ENCODE results near the gene DOK7.

Gene DOK7

DNA sequence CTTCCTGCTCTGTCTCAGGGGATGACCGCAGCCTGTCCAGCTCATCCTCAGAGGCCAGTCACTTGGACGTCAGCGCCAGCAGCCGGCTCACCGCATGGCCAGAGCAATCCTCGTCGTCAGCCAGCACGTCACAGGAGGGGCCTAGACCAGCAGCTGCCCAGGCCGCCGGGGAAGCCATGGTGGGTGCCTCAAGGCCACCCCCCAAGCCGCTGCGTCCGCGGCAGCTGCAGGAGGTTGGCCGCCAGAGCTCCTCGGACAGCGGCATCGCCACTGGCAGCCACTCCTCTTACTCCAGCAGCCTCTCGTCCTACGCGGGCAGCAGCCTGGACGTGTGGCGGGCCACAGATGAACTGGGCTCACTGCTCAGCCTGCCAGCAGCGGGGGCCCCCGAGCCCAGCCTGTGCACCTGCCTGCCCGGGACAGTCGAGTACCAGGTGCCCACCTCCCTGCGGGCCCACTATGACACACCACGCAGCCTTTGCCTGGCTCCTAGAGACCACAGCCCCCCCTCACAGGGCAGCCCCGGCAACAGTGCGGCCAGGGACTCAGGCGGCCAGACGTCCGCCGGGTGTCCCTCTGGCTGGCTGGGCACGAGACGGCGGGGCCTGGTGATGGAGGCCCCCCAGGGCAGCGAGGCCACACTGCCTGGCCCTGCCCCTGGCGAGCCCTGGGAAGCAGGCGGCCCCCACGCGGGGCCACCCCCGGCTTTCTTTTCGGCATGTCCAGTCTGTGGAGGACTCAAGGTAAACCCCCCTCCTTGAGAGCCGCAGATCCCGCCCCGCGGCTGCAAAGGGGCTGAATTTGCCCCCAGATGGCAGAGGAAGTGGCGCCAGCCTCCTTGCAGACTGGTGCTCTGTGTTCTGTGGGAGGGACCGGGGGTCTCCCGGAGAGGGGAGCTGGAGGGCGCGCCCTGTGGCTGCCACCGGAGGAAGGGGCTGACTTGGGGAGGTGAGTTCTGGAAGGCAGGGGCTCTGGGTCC is 29.9 kb downstream of the DOK7 start:
- no peak for DNase-seq

DNA sequence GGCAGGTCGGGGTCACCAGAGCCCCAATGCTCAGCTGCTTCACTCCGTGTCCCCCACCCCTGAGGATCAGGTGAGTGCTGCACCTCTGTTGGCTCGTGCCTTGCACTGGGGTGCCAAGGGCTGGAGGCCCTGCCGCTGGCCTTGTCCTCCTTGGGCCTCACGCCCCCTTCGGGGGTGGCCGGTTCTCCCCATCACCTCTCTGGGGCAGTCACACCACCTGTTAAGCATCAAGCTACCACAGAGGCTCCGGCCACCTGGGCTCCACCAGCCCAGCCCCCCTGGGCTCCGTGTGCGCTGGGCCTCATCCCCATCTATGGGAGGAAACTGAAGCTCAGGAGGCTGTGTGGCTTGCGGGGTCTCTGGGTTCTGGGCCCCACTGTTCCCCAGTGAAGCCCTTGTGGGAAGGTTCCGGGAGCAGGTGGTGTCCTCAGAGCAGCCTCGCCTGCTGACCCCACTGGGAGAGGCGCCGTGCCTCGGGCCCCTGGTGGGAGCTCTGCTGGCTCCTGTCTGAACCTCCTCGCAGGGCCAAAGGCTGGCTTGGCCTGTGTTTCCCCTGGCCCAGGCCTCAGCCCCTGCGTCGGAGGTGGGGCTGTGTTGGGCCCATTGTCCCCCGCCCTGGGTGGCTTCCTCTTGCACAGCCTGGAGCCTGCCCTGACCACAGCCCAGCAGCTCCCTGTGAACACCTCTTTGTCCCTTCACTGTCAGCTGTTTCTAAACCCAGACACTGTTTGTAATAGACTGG is 30.8 kb downstream of the DOK7 start:
- no peak for DNase-seq

DNA sequence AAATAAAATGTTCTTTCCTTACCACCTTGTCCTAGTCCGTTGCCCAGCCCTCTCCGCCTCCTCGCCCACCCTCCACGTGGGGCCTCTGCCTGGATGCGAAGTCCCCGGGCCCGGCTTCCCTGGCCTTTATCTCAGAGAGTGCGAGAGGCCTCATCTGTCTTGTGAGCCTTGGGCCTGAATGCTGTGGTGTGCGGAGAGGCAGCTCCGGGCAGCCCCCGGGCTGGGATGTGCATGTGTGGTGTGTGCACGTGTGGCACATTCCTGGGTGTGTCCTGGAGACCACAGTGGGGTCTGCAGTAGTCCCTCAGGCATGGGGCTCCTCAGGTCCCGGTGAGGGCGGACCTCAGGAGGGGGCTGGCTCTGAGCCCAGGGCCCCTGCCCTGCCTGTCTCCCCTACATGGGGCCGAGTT is 31.4 kb downstream of the DOK7 start:
- no peak for DNase-seq

DNA sequence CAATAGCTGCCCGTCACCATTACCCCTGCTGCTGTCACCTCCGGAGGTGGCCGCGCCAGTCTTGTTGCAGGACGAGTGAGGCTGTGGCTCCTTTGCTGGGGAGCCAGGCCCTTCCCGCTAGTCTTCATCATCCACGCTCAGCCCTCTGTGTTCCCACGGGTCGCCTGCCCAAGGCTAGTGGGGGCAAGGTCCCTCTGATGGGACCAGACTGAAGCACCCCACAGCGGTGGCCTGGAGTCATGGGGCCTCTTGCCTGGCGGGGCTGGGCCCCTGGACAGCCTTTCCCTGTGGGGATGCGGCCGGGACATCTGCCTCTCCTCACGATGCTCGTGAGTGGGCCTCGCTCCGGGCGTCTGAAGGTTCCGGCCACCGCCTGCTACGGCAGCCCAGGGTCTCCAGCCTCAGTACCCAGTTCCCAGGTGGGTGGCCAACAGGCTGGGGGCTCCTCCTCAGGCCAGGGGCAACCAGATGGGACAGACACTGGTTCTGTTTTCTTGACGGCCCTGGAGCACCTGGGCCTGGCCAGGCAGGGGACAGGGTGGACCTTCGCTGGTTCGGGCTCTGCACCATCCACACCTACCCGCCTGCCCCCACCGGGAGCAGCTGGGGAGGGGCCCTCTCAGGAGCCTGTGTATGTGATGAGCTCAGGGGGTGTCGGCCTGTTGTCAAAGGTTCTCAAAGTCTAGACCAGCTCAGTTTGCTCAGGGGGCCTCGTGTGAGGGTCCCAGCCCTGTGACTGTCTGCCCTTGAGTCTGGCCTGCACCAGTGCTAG is 32.3 kb downstream of the DOK7 start:
- no peak for DNase-seq

DNA sequence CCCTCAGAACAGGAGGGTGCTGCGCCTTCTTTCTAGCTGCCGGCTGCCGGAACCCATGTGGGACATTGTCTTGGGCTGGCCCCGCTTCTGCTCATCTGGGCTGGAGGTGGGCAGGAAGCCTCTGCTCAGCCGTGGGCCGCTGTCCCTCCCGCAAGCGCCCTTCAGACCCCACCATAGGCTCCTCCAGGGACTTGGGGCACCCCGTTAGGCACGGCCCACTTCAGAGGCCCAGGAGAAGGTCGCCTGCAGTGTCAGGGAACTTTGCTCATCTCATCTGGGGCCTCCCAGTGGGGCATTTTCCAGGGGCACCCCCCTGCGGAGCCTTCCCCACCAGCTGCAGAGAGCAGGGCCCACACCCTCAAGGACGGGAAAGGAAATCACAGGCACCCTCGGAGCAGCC is 32.9 kb downstream of the DOK7 start:
- no peak for DNase-seq

DNA sequence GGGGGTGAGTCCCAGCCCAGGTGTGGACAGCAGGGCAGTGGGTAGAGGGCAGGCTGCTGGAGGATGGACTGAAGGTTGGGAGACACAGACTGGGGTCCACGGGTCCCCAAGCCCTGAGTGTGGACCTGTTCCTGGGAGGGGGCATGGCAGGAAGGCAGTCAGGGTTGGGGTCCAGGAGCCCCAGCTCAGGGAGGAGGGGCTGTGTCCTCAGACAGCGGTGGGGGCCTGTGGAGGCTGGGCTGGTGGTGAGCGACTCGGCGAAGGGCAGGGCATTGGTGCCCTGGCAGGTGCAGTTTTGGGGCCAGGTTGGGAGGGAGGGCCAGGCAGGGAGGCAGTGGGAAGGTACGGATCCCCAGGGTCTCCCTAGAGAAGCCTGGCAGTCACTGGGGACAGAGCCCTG is 34.0 kb downstream of the DOK7 start:
- no peak for DNase-seq

DNA sequence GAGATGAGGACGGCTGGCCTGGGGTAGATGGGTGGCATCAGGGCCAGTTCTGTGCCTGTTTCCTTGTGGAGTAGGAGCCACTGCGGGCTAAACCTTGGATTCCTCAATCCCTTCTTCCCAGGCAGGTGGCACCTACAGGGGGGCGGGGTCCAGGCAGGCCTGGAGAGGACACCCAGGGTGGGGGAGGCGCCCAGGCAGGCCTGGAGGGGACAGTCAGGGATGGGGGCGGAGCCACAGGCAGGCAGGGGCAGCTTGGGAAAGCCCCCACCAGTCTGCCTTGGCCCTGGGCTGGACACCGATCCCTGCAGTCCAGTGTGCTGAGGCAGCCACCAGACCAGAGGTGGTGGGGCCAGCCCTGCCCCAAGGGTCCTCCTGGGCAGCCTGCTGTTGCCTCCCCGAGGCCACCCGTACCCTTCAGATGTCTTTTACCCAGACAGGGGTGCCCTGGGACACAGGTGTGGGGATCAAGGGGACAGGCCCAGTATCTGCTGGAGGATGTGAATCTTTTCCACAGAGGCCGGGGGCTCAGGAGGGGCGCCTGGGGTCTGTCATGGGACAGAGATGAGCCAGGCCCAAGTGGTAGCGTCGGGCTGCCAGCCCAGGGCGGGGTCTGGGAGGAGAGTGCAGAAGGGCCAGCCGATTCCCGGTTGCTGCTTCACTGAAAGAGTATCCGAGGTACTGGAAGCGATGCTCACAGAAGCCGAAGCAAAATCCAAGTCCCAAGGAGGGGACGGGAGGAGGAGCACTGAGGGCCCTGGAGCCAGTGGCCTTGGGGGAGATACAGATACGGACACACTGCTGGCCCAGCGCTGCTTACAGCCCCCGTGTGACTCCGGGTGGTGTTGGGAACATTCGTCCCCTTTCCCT is 34.6 kb downstream of the DOK7 start:
- DNase-seq = no peak

DNA sequence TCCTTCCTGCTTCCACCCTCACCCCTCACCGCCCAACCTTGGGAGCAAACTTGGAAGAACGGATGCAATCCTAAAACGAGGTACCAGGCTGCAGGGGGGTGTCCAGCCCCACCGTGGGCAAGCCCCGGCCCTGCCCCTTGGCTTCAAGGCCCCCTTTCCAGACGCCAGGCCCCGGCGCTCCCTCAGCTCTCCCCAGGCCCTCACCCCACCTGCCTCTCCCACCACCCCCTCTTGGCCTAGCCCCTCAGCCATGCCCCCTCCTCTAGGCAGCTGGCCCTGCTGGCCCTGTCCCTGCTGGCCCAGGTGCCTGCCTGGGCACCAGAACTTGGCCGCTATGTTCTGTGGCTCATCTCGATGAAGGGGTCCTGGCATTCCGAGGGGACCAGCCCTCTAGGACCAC is 35.3 kb downstream of the DOK7 start:
- DNase-seq = no peak

DNA sequence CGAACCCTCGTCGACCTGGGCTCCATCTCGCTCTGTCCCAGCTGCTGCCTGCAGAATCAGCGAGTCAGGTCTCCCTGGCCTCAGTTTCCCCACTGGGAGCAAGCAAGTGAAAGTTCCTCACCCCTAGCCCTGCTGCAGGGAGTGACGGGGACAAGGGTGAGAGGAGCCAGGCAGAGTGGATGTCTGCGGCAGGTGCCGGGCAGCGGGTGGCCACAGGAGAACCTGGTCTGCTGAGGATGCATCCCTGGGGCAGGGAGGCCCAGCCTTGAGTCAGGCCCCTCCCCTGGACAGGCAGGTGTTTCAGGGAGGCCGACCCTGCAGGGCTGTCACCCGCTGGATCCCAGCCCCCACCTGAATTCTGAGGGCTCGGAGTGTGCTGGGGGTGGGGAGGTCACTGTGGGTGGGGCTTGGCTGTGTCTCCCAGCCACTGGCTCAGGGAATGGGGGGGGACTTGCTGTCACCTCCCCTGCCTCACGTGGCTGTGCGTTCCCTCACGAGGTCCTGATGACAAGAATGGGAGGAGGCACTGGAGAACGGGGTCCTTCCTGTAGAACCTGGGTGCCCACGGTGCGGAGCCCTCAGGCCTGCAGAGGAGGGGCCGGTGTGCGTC is 35.9 kb downstream of the DOK7 start:
- no peak for DNase-seq

DNA sequence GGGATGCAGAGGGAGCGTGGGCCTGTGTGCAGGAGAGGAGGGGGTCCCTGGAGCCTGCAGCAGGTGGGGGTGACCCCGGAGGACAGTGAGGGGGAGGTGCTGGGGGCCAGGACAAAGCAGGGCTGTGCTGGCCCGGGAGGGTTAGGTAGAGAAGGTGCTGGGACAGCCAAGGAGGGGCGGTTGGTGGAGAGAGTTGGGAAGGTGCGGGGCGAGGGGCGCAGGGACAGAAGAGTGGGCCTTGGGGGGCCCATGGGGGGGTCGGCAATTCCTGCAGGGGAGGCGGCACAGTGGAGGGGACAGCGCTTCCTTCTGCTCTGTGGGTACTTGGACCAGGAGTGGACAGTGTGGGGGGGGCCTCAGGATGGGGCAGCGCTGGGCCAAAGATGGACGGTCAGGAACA is 36.6 kb downstream of the DOK7 start:
- DNase-seq = no peak

DNA sequence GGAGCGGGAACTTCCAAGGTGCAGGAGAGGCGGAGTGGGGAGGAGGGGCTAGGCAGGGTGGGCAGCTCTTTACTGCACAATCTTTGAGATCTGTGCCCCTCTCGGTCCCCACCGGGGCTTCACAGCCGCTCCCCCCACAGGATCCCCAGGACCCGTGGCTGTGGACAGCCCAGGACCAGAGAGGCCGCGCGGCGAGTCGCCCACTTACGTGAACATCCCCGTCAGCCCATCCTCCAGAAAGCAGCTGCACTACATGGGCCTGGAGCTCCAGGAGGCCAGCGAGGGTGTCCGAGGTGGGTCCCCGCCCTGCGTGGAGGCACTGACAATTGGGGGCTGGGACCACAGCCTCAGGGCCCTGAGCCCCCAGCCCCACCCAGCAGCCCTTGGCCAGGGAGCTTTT is 37.0 kb downstream of the DOK7 start:
- no peak for DNase-seq

DNA sequence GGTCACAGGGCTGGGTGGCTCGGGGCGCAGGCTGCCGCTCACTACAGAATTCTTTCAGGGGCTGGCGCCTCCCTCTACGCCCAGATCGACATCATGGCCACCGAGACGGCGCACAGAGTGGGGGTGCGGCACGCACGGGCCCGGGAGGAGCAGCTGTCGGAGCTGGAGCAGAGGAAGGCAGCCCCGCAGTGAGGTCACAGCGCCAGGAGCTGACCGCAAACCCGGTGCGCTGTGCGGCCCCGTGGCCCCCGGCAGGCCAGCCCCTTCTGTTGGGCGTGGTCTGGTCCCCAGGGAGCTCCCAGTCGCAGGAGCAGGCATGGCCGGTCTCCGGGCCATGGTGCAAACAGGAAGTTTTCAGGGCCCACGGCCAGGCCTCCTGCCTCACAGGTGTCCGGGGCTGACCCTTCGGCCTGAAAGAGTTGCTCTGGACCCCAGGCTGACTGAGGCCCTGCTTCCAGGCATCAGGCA is 37.6 kb downstream of the DOK7 start:
- no peak for DNase-seq

DNA sequence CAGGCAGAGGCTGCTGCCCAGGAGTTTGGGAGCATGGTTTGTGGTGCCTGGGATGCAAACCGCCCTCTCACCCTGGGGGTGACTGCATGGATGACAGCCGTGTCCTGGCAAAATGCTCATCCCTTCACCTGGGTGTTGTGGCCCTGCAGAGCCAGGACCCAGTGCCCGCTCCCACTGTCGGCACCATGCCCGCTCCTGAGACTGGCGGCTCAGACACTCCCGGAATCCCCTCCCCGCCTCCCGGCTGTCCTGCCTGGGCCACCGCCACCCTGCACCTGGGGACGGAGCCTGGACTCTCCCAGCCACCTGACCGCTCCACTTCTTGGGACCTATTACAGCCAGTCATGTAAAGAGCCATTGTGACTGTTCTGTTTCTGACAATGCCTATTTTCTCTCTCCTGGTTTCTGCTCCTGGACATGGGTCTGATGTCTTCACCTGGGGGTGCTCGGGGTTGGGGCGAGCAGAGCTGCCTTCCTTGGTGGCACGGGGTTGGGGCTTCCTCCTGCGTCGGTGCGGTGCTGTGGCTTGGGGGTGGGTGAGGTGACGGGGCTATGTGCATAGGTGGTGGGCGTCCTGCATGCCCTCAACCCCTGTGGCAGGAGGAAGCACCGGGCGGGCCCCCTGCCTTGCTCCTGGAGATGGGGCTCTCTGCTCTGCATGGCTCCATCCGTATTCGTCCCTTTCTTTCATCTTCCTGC is 38.2 kb downstream of the DOK7 start:
- no peak for DNase-seq

DNA sequence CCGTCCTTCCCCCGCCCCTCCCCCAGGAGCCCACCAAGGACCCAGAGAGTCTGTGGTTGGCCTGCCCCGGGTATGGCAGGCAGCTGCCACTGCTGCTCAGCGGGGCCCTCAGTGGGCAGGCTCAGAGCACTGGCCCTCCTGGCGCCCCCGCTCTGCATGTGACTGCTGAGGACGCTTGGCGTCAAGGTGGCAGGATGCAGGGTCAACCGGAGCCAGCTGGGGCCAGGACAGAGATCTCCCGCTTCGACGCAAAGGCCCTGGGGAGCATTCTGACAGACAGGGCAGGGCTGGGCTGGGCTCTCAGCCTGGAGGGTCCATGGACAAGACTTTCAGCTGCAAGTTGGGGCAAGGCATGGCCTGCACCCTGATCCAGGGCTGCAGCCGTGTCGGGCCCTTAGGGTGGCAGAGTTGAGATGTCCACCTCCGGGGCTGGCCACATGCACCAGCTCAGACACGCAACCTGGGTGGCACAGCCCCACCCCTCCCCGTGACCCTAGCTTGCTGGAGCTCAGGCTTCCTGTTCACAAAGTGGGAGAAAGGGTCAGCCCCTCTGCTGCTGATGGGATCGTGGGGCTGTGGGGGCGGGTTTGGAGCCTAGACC is 38.8 kb downstream of the DOK7 start:
- no peak for DNase-seq

DNA sequence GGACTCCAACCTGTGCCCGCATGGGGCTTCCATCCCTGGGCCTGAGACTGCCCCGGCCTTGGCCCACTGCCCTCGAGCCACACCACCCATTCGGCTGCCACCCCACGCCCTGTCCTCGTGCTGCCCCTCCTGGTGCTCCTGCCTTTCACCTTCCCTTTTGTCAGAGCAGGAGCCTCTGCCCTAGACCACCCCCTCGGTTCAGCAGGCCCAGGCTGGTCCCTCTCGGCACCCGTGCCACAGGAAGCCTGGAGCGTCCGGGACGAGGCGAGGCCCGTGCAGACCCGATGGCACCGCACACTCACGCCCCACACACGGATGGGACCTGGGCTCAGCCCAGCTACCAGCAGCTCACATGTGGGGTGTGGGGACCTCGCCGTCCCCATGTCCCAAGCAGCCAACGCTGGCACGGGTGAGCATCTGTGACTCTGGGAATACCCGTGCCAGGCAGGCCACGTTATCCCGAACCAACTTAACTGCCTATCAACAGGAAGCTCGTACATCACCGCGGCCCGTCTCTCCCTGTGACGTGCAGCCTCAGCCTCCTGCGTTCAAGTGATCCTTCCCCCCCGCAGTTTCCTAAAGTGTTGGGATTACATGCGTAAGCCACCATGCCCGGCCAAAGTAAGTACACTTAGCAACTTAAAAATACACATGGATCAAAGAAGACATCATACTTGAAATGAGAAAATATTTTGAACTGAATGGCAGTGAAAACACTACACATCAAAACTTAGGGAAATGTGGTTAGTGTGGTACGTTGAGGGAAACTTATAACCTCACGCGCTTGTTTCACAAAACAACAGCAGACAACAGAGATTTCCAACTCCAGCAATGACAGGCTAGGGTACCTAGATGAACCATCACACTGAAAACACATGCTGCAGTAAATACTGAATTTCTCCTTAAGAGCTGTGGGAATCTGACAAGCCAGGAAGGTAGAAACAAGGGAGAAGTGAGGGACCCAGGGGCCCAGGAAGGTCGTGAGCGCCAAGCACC is 40.1 kb downstream of the DOK7 start:
- DNase-seq = no peak

DNA sequence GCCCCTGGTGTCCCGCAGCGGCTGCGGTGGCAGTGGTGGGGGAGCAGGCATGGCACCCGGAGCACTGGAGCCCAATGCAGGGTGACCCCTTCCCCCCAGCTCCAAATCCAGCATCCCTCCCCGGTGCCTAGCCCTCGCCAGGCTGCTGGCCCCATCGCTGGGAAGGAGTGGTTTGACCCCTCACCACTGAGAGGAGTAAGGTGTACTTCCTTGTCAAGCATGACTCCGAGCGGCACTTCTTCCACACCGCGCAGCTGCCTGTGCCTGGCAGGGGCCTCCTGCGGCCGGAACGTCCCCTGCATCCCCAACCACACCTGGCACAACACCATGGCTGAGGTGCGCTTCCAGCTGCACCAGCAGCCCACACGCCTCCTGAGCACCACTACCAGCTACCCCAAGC is 42.1 kb downstream of the DOK7 start:
- DNase-seq = no peak

DNA sequence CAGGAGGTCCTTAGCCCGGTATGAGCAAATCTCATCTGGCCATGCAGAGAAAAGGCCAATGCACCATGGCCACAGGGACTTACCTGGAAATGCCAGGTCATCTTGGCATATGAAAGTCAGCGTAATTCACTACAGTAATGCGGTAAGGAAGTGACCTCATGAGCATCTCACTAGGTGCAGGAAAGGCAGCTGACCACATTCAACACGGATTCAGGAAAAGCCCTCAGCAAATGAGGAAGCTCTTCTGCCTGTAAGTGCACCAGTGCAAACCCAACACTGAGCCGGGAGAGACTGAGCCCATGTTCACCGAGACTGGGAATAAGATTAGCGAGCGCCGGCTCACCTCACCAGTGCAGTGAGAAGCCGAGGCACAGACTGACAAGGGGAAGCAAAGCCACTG is 45.4 kb downstream of the DOK7 start:
- DNase-seq = no peak

DNA sequence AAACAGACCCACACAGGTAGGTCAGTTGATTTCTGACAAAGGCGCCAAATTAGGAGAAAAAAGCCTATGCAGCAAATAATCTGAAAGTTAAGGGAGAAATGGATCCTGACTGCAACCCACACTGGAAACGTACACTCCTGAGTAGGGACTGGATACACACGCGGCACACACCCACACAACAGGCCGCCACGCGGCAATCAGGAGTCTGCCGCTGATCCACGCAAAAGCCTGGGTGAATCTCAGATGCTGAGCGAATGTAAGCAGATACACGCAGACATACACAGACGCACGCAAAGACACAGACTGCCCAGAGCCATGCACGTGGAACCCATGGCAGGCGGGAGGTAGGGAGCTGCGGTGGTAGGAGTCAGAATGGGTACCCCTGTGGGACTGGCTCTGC is 47.4 kb downstream of the DOK7 start:
- DNase-seq = no peak

DNA sequence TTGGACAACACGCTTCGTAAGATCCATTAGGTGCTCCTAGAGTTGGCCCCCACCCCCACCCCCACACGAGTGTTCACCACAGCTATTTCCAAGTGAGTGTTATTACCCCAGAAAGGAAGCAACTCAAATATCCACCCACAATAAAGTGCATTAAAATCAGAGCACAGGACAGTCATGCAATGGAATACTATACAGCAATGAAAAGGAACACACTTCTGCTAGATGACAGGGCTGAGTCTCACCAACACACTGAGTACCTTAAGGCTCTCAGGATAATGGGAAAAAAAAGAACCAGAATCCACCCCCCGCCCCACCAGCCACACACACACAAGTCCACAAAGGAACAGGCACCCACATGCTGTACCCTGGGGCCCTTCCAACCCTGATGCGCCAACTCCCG is 48.1 kb downstream of the DOK7 start:
- DNase-seq = no peak
